GM18861 (cell line): Measurements from ENCODE around the gene ZNF132.
"Not testable (repeated sequence)": the region's sequence is repeated elsewhere in the genome, so short reads cannot be mapped to it uniquely, and the experiment has no call there.

ENCODE experiments used
- ATAC-seq: cut with Tn5 transposase; IDR thresholded peaks from one replicate; pipeline ENCODE4 v1.9.1; 2021; ENCODE audit not compliant: unreplicated experiment

The ZNF132 gene

DNA sequence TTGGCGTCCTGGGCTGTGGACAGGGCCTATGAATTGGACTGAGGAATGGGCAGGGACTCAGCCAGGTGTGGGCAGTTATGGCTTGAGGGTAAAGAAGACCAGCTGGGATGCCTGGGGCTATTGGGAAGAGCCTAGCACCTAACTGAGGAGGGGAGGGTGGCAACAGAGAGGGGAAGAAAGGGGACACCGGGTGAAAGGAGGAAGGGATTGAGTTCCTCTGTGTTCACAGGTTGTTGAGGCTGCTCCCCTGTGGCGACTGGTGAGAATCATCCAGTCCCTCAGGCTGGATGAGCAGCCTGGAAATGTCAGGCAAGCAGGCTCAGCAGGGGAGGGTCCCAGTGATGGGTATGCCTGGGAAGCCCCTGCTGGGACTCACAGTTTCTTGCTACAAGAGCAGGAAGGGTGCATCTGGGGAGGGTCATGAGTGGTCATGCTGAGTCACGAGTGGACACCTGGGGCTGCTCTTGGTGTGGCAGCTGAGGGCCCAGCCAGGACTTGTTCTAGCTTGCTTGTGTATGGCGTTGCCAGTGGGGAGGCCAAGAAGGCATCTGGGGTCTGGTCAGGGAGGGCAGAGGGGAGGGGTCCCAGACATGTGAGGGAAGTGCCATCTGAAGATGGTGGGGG is 28.4 kb upstream of the ZNF132 start:
- no peak for ATAC-seq

DNA sequence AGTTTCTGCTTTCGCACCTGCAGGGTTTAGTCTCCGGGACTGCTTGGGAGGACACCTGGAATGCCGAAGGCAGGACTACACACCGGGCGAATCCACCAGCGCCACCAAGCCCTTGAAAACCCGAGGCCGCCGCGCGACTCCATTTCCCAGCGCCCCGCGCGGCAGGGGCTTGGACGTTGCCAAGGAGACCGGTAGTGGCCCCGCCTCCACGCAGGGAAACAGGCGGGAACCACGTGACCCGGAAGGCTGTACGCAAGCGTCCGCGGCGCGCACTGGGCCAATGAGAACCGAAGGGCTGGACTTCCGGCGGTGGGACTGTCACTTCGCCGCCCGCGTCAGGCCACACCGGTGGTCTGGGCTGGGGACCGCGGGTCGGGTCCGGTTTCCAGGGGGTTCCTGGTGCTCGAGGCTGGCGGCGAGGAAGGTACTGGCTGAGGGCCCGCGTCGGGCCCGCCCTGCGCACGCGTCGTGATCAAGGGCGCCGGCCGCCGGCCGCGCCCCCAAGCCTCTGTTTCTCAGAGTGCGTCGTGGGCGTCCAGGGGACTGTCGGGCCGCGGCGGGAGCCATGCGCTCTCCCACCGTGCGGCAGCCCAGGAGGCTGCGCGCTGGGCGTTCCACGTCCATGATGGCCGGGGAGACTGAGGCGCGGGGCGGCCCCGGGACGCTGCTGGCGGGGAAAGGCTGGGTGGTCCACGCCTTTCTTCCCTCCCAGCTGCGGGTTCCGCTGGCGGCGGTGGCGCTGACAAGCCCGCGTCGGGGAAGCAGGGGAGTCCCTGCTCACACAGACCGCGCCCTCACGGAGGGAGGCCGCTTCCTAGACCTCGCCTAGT is 27.0 kb upstream of the ZNF132 start, which contains the start of gene ZNF324:
ZNF324 (plus strand) TSS at position 321 of the 830 bp plus-strand sequence. CDS start 2,106 bp downstream, outside the sequence.
- ATAC-seq, result peak; percentile 84

DNA sequence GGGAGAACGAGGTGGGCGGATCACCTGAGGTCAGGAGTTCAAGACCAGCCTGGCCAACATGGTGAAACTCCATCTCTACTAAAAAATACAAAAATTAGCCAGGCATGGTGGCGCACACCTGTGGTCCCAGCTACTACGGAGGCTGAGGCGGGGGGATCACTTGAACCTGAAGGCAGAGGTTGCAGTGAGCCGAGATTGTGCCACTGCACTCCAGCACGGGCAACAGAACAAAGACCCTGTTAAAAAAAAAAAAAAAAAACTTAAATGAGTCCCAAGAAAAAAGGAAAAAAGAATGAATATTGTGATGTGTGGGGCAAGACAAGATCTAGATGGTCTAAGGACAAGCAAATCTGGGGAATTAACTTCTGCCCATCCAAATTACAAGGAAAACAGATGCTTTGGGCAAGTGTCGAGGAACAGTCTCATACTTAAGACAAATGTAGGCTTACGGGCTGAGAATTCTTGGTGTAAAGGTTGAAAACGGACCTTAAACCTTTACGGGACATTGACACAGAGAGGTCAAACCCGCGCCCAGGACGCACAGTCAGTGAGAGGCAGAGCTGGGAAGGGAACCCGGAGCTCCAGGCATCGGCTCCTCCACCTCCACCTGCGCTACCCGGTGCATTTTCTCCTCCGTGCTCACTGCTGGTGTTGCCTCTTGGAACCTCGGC is 26.3 kb upstream of the ZNF132 start:
- no peak for ATAC-seq

DNA sequence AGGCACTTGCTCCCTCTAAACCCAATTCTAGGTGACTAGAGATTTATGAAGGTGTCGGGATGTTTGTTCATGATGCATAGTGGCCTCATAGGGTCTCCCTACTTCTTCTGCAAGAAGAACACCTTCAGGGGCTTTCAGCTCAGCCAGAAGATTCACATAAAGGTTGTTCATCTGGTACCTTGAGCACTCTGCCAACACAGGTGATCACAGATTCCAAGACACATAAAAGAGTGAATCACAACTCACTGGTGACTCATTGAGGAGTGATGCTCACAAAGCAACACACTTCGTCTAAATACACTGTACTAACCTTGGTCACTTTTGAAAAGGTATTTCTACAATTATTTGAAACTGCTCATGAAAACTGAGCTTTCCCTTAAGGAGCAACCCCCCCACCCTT is 20.1 kb upstream of the ZNF132 start:
- ATAC-seq, result no peak

DNA sequence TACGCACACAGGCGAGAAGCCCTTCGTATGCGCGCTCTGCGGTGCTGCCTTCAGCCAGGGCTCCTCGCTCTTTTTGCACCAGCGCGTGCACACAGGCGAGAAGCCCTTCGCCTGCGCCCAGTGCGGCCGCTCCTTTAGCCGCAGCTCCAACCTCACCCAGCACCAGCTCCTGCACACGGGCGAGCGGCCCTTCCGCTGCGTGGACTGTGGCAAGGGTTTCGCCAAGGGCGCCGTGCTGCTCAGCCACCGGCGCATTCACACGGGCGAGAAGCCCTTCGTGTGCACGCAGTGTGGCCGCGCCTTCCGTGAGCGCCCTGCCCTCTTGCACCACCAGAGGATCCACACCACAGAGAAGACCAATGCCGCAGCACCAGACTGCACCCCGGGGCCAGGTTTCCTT is 16.2 kb upstream of the ZNF132 start:
- ATAC-seq, result no peak

DNA sequence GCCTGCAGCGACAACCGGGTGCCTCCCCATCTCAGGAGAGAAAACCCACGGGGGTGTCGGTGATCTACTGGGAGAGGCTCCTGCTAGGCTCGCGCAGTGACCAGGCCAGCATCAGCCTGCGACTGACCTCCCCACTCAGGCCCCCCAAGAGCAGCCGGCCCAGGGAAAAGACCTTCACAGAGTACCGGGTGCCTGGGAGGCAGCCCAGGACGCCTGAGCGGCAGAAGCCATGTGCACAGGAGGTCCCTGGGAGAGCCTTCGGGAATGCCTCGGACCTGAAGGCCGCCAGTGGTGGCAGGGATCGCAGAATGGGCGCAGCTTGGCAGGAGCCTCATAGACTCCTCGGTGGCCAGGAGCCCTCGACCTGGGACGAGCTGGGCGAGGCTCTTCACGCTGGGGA is 15.4 kb upstream of the ZNF132 start:
- no peak for ATAC-seq

DNA sequence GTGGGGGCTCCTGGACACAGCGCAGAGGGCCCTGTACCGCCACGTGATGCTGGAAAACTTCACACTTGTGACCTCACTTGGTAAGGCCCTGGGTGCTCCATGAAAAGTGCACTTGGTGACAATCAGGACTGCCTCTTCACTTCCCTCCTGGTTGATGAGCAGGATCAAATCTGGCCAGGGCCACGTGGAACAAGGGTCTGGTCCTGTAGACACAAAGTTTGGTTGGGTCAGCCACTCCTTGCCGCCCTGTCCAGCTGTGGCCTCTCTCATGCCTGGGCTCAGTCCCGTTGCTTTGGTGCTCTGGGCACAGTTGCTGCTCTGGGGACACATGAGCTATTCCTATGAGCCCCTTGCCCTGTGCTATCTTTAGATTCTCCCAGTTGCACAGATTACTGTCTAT is 13.8 kb upstream of the ZNF132 start:
- no peak for ATAC-seq

DNA sequence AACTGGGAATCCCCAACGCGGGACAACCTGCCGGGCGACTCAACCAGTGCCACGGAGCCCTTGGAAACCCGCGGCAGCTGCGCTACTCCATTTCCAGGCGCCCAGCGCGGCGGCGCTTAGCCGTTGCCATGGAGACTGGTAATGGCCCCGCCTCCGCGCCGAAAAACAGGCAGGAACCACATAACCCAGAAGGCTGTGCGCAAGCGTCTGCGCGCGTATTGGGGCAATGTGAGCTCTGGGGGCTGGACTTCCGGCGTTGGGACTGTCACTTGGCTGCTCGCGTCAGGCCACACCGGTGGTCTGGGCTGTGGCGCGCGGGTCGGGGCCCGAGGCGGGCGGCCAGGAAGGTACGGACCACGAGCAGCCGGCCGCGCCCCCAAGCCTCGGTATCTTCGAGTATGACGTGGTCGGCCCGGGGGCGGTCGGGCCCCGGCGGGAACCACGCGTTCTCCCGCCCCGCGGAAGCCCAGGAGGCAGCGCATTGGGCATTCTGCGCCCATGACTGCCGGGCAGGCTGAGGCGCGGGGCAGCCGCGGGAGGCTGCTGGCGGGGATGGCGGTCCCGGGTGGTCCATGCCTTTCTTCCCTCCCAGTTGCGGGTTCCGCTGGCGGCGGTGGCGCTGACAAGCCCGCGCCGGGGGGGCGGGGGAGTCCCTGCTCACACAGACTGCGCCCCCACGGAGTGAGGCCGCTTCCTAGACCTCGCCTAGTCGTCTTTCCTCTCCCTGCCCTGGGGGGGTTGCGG is 11.6 kb upstream of the ZNF132 start, which contains the start of gene ZNF324B:
ZNF324B (plus strand) TSS at position 265 of the 744 bp plus-strand sequence. CDS start 2,080 bp downstream, outside the sequence.
- peak; percentile 88 for ATAC-seq

DNA sequence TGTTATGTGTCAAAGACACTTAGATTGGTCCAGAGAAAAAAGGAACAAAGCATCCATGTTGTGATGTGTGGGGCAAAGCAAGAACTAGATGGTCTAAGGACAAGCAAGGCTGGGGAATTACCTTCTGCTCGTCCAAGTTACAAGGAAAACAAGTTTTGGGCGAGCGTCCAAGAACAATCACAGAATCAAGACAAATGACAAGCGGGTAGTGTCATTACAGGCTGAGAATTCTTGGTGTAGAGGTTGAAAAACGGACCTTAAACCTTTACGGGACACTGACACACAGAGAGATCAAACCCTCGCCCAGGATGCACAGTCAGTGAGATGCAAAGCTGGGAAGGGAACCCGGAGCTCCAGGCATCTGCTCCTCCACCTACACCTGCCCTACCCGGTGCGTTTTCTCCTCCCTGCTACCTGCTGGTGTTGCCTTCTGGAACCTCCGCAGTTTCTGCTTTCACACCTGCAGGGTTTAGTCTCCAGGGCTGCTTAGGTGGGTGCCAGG is 11.0 kb upstream of the ZNF132 start:
- no peak for ATAC-seq

DNA sequence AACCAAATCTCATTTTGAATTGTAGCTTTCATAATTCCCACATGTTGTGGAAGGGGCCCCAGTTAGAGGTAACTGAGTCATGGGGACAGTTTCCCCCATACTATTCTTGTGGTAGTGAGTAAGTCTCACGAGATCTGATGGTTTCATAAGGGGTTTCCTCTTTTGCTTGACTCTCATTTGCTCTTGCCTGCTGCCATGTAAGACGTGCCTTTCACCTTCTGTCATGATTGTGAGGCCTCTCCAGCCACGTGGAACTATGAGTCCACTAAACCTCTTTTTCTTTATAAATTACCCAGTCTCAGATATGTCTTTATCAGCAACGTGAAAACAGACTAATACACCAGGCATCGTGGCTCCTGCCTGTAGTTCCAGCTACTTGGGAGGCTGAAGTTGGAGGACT is 10.0 kb upstream of the ZNF132 start:
- ATAC-seq, result not testable (repeated sequence)

DNA sequence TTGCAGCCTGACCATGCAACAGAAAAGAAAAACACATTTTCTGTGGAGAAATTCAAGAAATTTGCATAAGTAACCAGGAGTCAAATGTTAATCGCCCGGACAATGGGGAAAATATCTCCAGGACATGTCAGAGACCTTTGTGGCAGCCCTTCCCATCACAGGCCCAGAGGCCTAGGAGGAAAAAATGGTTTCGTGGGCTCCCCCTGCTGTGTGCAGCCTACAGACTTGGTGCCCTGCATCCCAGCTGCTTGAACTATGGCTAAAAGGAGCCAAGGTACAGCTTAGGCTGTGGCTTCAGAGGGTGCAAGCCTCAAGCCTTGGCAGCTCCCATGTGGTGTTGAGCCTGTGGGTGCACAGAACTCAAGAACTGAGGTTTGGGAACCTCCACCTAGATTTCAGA is 8.9 kb upstream of the ZNF132 start:
- ATAC-seq, result not testable (repeated sequence)

DNA sequence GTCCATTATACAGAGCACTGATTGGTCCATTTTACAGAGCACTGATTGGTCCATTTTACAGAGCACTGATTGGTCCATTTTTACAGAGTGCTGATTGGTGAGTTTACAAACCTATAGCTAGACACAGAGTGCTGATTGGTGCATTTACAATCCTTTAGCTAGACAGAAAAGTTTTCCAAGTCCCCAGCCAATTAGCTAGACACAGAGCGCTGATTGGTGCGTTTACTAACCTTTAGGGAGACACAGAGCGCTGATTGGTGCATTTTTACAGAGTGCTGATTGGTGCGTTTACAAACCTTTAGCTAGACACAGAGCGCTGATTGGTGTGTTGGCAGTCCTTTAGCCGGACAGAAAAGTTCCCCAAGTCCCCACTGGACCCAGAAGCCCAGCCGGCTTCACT is 3.0 kb upstream of the ZNF132 start:
- ATAC-seq, result not testable (repeated sequence)

DNA sequence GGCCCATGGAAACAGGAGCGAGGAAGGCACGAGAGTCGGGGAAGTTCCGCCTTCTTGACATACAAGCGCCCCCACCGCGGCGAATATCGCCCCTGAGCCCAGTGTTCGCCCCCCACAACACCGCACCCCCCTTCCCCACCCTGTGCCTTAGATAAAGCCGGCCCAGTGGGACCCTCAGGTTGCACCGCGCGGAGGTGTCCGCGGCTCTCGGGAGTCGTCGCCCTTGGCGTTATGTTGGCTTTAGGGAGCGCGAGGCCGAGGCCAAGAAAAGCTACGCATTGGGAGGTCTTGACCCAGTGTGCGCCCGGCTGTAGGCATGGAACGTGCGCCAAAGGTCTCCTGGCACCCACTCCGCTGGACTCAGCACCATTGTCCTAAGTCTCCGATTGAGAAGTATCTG is 603 bp upstream of the ZNF132 start:
- ATAC-seq, result no peak

DNA sequence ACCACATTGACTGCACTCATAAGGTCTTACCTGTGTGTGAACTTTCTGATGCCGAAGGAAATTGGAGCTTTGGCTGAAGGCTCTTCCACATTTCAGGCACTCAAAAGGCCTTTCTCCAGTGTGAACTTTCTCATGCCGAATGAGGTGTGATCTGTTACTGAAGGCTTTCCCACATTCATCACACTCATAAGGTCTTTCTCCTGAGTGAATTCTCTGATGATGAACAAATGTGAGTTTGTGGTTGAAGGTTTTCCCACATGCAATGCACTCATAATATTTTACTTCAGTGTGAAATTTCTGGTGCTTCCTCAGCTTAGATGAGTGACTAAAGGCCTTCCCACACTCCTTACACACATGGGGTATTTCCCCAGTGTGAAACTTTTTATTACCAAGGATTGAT is 5.7 kb downstream of the ZNF132 start:
- ATAC-seq, result no peak

DNA sequence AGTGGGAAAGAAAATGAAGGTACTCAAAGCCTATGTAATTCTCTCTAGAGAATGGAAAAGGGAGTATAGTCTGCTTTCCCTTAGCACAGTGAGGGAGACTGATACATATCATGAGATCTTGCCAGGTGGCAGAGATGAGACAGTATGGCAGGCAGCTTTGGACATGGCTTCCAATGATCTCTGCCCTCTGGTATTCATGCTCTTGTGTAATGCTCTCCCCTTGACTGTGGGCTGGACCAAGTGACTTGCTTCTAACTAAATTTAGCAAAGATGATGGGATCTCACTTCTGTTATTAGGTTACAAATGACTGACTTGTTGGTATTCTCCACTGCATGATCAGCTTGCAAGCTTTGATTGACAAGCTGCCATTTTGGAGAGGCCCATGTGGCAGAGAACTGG is 10.2 kb downstream of the ZNF132 start:
- no peak for ATAC-seq

DNA sequence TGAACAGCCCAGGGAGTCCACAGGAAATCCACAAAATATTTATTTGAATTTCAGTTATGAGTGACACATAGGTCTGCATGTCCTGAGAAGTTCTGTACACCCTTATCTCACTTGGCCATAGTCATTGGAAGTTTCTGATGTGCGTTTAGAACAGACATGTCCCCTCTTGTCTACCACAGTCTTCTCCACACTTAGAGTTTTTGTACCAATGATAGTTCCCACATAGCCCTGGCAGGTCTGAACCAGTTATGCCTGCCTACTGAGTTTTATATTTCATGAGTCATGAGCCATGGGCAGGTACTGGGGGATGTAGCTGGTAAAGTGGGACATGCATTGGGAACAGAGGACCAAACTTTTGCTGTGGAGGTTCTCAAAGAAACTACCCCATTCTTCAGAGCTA is 11.3 kb downstream of the ZNF132 start:
- ATAC-seq, result no peak

DNA sequence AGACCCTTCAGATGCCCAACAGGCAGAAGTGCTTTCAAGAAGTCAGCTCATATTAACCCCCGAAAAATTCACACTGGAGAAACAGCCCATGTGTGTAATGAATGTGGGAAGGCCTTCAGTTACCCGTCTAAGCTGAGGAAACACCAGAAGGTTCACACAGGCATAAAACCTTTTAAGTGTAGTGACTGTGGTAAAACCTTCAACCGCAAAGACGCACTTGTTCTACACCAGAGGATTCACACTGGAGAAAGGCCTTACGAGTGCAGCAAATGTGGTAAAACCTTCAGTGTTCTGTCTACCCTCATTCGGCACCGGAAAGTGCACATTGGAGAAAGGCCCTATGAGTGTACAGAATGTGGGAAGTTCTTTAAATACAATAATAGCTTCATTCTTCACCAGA is 22.9 kb downstream of the ZNF132 start:
- no peak for ATAC-seq

DNA sequence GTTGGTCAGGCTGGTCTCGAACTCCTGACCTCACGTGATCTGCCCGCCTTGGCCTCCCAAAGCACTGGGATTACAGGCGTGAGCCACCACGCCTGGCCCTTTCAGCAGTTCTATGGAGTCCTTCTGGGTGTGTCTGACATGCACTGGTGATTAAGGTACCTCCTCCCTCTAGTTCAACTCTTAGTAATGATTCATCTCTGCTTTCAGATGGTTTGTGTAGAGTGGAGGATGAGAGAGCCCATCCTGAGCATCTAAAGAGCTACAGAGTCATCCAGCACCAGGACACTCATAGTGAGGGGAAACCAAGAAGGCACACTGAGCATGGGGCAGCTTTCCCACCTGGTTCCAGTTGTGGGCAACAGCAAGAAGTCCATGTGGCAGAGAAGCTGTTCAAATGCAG is 23.3 kb downstream of the ZNF132 start:
- no peak for ATAC-seq

DNA sequence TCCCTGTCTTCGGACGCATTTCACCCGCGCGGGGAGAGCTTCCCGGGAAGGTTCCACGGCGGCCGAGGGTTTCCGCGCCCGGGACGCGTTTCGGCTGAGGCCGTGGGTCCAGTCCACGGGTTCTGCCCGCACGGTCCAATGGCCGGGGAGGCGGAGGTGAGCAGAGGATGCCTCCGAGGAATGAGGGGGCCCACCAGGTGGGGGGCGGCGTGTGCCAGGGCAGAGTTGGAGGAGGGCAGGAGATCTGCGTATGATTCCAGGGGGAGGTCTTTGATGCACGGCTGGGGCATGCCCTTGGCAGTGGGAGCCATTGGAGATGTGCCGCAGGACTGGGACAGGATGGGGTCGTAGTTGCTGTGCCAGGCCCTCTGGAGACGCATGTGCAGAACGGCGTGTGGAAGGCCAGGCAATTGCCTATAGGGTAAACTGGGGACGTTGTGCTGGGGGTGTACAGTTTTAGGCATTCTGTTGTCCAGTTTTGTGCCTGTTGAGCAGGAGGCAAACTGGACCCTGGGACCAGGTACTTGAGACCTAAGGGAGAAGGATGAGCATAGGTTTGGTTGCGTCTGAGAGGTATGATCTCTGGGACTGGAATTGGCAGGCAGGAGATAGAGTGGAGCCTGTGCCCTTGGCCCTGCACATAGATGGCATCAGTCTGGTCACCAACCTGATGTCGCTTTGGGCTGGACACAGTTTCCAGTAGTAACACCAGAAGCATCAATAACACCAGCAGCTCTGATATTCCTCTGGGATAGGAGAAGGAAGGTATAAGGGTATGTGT is 30.8 kb downstream of the ZNF132 start:
- no peak for ATAC-seq
